ENCODE results near the gene VAV1. TPM values are rescaled to one million over a fixed set of nuclear protein-coding genes. Genes with fewer than 3 reads are reported as not detected.

Gene VAV1
- total and polyA plus RNA-seq, 9 of the 15 experiments (the other 6 are each of a cell fraction or from before 2014, with no cell fraction given), result 0.46 to 20.1 (median 11.1) TPM

DNA sequence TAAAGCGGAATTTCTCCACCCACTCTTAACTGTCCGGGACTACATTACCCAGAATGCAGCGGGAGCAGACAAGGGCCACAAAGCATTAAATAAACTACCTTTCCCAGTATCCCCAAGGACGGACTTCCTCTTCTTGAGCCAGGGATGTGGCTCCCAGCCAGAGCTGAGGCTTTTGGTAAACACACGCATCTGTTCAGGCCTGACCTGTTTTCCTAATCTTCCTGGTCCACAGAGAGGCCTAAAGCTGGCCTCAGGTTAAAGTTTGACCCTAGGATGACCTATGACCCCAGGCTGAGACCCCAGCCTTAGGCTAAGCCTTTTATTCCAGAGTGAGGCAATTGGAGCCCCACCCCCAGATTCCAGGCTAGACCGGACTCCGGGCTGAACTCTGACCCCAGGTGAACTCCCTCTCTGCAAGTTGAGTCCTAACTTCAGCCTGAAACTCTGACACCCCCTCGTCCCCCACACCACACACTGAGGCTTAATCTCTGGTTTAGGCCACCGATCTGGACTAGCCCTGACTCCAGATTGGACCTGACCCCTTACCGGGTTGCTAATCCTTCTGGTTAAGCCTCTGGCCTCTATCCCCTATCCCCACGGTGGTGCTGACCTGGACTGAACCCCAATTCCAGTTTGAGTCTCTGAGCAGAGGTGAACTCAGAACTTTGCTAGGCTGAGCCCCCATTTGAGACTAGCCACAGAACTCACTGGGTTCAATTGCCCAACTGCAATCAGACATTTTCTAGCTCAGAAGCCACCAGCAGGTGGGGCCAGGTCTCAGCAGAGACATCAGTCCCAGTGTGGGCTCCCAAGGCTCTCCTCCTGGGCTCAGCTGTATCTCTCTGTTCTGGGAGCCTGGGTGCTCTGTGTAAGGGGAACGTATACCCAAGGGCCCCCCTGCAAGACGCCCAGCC lies 34.4 kb upstream of the VAV1 start (continued):
- TF ChIP-seq, protein P1, sequence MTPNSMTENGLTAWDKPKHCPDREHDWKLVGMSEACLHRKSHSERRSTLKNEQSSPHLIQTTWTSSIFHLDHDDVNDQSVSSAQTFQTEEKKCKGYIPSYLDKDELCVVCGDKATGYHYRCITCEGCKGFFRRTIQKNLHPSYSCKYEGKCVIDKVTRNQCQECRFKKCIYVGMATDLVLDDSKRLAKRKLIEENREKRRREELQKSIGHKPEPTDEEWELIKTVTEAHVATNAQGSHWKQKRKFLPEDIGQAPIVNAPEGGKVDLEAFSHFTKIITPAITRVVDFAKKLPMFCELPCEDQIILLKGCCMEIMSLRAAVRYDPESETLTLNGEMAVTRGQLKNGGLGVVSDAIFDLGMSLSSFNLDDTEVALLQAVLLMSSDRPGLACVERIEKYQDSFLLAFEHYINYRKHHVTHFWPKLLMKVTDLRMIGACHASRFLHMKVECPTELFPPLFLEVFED (CRISPR knock-in tag; conservative IDR thresholded peaks at IDR 0.05), result no peak; the same call in 1 of the 2 replicates
- no peak for TF ChIP-seq PPARD (CRISPR knock-in tag; IDR thresholded peaks at IDR 0.05)
- TF ChIP-seq EZH2 (IDR thresholded peaks at IDR 0.05; ENCODE audit: borderline replicate concordance, low read depth, low read length), result no peak
- TF ChIP-seq, protein P2, sequence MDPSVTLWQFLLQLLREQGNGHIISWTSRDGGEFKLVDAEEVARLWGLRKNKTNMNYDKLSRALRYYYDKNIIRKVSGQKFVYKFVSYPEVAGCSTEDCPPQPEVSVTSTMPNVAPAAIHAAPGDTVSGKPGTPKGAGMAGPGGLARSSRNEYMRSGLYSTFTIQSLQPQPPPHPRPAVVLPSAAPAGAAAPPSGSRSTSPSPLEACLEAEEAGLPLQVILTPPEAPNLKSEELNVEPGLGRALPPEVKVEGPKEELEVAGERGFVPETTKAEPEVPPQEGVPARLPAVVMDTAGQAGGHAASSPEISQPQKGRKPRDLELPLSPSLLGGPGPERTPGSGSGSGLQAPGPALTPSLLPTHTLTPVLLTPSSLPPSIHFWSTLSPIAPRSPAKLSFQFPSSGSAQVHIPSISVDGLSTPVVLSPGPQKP (CRISPR knock-in tag; IDR thresholded peaks at IDR 0.05), result no peak
- TF ChIP-seq ZNF707 (CRISPR knock-in tag; conservative IDR thresholded peaks at IDR 0.05), result peak; percentile 57; the same call in 1 of the 2 replicates
- TF ChIP-seq, protein P3, sequence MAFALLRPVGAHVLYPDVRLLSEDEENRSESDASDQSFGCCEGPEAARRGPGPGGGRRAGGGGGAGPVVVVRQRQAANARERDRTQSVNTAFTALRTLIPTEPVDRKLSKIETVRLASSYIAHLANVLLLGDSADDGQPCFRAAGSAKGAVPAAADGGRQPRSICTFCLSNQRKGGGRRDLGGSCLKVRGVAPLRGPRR (CRISPR knock-in tag; IDR thresholded peaks at IDR 0.05), result no peak
- no peak for TF ChIP-seq DDX20 (tag; IDR thresholded peaks at IDR 0.05; ENCODE audit: low read depth)
- TF ChIP-seq ZBTB17 (CRISPR knock-in tag; IDR thresholded peaks at IDR 0.05), result peak; percentile 67
- TF ChIP-seq ZNF316 (IDR thresholded peaks at IDR 0.05), result no peak
- TF ChIP-seq, protein P4, sequence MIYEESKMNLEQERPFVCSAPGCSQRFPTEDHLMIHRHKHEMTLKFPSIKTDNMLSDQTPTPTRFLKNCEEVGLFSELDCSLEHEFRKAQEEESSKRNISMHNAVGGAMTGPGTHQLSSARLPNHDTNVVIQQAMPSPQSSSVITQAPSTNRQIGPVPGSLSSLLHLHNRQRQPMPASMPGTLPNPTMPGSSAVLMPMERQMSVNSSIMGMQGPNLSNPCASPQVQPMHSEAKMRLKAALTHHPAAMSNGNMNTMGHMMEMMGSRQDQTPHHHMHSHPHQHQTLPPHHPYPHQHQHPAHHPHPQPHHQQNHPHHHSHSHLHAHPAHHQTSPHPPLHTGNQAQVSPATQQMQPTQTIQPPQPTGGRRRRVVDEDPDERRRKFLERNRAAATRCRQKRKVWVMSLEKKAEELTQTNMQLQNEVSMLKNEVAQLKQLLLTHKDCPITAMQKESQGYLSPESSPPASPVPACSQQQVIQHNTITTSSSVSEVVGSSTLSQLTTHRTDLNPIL (CRISPR knock-in tag; IDR thresholded peaks at IDR 0.05), result no peak
- TF ChIP-seq FOXP1 (CRISPR knock-in tag; IDR thresholded peaks at IDR 0.05), result peak; percentile 85; the same call in 1 of the 2 replicates
- TF ChIP-seq, protein P5, sequence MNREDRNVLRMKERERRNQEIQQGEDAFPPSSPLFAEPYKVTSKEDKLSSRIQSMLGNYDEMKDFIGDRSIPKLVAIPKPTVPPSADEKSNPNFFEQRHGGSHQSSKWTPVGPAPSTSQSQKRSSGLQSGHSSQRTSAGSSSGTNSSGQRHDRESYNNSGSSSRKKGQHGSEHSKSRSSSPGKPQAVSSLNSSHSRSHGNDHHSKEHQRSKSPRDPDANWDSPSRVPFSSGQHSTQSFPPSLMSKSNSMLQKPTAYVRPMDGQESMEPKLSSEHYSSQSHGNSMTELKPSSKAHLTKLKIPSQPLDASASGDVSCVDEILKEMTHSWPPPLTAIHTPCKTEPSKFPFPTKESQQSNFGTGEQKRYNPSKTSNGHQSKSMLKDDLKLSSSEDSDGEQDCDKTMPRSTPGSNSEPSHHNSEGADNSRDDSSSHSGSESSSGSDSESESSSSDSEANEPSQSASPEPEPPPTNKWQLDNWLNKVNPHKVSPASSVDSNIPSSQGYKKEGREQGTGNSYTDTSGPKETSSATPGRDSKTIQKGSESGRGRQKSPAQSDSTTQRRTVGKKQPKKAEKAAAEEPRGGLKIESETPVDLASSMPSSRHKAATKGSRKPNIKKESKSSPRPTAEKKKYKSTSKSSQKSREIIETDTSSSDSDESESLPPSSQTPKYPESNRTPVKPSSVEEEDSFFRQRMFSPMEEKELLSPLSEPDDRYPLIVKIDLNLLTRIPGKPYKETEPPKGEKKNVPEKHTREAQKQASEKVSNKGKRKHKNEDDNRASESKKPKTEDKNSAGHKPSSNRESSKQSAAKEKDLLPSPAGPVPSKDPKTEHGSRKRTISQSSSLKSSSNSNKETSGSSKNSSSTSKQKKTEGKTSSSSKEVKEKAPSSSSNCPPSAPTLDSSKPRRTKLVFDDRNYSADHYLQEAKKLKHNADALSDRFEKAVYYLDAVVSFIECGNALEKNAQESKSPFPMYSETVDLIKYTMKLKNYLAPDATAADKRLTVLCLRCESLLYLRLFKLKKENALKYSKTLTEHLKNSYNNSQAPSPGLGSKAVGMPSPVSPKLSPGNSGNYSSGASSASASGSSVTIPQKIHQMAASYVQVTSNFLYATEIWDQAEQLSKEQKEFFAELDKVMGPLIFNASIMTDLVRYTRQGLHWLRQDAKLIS (CRISPR knock-in tag; IDR thresholded peaks at IDR 0.05), result no peak
- TF ChIP-seq HNRNPLL (IDR thresholded peaks at IDR 0.05; ENCODE audit: low read depth, low read length, poor library complexity, severe bottlenecking), result no peak
- TF ChIP-seq, protein P6, sequence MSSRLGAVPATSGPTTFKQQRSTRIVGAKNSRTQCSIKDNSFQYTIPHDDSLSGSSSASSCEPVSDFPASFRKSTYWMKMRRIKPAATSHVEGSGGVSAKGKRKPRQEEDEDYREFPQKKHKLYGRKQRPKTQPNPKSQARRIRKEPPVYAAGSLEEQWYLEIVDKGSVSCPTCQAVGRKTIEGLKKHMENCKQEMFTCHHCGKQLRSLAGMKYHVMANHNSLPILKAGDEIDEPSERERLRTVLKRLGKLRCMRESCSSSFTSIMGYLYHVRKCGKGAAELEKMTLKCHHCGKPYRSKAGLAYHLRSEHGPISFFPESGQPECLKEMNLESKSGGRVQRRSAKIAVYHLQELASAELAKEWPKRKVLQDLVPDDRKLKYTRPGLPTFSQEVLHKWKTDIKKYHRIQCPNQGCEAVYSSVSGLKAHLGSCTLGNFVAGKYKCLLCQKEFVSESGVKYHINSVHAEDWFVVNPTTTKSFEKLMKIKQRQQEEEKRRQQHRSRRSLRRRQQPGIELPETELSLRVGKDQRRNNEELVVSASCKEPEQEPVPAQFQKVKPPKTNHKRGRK (tag; IDR thresholded peaks at IDR 0.05), result no peak
- TF ChIP-seq U2AF1 (optimal IDR thresholded peaks at IDR 0.05; ENCODE audit: low read depth, low read length), result no peak
- no peak for TF ChIP-seq NFE2L1 (tag; IDR thresholded peaks at IDR 0.05; ENCODE audit: borderline replicate concordance, low read depth)

All from K562 (cell line).